ENCODE data around the gene ZNF534. TPM values are rescaled to one million over a fixed set of nuclear protein-coding genes. Genes with fewer than 3 reads are reported as not detected.
"Not testable (repeated sequence)": the region's sequence is repeated elsewhere in the genome, so short reads cannot be mapped to it uniquely, and the experiment has no call there.

Gene ZNF534
- not detected for total RNA-seq
- long read RNA-seq = 0 reads

- no peak for DNase-seq (ENCODE audit: low spot score)
Observed at GRCh38 chr19:52428937-52429336, at the start of gene ZNF534. Gene ZNF534, plus strand, starts transcription at chr19:52429148. Its CDS starts 2,327 bp downstream, at chr19:52431475.

- no peak for DNase-seq (ENCODE audit: low spot score)
Observed at GRCh38 chr19:52391135-52391534, 37.8 kb upstream of the ZNF534 start.

- peak; percentile 99 for DNase-seq (ENCODE audit: low spot score)
Observed at GRCh38 chr19:52397310-52398080, 31.5 kb upstream of the ZNF534 start, which contains the start of gene ZNF528. Gene ZNF528, plus strand, starts transcription at chr19:52397849. Its CDS starts 4,165 bp downstream, at chr19:52402014.

- DNase-seq (ENCODE audit: low spot score) = no peak
Observed at GRCh38 chr19:52398081-52398441, 30.9 kb upstream of the ZNF534 start.

GRCh38 chr19:52410276-52410675, 18.7 kb upstream of the ZNF534 start:
- no peak for DNase-seq (ENCODE audit: low spot score)

GRCh38 chr19:52415711-52416110, 13.2 kb upstream of the ZNF534 start:
- no peak for DNase-seq (ENCODE audit: low spot score)

- DNase-seq (ENCODE audit: low spot score) = no peak
Observed at GRCh38 chr19:52442179-52442578, 13.2 kb downstream of the ZNF534 start.

- DNase-seq (ENCODE audit: low spot score) = no peak
Observed at GRCh38 chr19:52444506-52444905, 15.6 kb downstream of the ZNF534 start.

- no peak for DNase-seq (ENCODE audit: low spot score)
Observed at GRCh38 chr19:52451241-52451640, 22.3 kb downstream of the ZNF534 start.

GRCh38 chr19:52453324-52454094, 24.6 kb downstream of the ZNF534 start, which contains the start of gene ZNF578:
Gene ZNF578, plus strand, starts transcription at chr19:52453553. Its CDS starts 48,293 bp downstream, at chr19:52501846.
- DNase-seq (ENCODE audit: low spot score) = no peak

GRCh38 chr19:52464798-52465470, 36.0 kb downstream of the ZNF534 start:
- DNase-seq (ENCODE audit: low spot score) = peak; percentile 67

- DNase-seq (ENCODE audit: low spot score) = no peak
Observed at GRCh38 chr19:52473655-52474350, 44.9 kb downstream of the ZNF534 start.

- DNase-seq (ENCODE audit: low spot score) = no peak
Observed at GRCh38 chr19:52474351-52475127, 45.6 kb downstream of the ZNF534 start.

- not testable (repeated sequence) for DNase-seq (ENCODE audit: low spot score)
Observed at GRCh38 chr19:52484111-52484743, 55.3 kb downstream of the ZNF534 start.

GRCh38 chr19:52485064-52485463, 56.1 kb downstream of the ZNF534 start:
- DNase-seq (ENCODE audit: low spot score) = not testable (repeated sequence)

- not testable (repeated sequence) for DNase-seq (ENCODE audit: low spot score)
Observed at GRCh38 chr19:52485561-52486240, 56.8 kb downstream of the ZNF534 start.

GRCh38 chr19:52492201-52492993, 63.4 kb downstream of the ZNF534 start:
- no peak for DNase-seq (ENCODE audit: low spot score)

- DNase-seq (ENCODE audit: low spot score) = no peak
Observed at GRCh38 chr19:52492994-52493470, 64.1 kb downstream of the ZNF534 start.
